GM12891 (cell line): ENCODE results near the gene OR8B2.
"Not testable (repeated sequence)": the region's sequence is repeated elsewhere in the genome, so short reads cannot be mapped to it uniquely, and the experiment has no call there.

ENCODE experiments used
- DNase-seq: peaks from one replicate; pipeline ENCODE4 v3.0.0; 2011; ENCODE audit warnings: low spot score; ENCODE audit not compliant: insufficient read length
- FAIRE-seq: peaks from 2 replicates; lab custom pipeline; 2011; peaks lifted over from hg19 to GRCh38; lab: Jason Lieb, UNC
- PAX5 ChIP-seq: IDR thresholded peaks from 2 replicates; pipeline ENCODE4 v1.6.1; 2011; ENCODE audit warnings: low read length, moderate library complexity, mild to moderate bottlenecking; ENCODE audit not compliant: insufficient read depth, severe bottlenecking
- POLR2A ChIP-seq: IDR thresholded peaks from 2 replicates; pipeline ENCODE4 v1.6.1; 2011; ENCODE audit warnings: low read depth, low read length, control low read depth
- POLR2AphosphoS5 ChIP-seq: IDR thresholded peaks from 2 replicates; pipeline ENCODE4 v1.6.1; 2011; ENCODE audit warnings: low read depth, low read length, control low read depth
- POU2F2 ChIP-seq: IDR thresholded peaks from 2 replicates; pipeline ENCODE4 v1.6.1; 2011; ENCODE audit warnings: low read depth, mild to moderate bottlenecking, control low read depth, low read length, moderate library complexity
- SPI1 ChIP-seq: IDR thresholded peaks from 2 replicates; pipeline ENCODE4 v1.6.1; 2011; ENCODE audit warnings: low read depth, low read length, control low read depth
- TAF1 ChIP-seq: IDR thresholded peaks from 2 replicates; pipeline ENCODE4 v1.6.1; 2011; ENCODE audit warnings: low read depth, low read length, control low read depth

OR8B2 gene

DNA sequence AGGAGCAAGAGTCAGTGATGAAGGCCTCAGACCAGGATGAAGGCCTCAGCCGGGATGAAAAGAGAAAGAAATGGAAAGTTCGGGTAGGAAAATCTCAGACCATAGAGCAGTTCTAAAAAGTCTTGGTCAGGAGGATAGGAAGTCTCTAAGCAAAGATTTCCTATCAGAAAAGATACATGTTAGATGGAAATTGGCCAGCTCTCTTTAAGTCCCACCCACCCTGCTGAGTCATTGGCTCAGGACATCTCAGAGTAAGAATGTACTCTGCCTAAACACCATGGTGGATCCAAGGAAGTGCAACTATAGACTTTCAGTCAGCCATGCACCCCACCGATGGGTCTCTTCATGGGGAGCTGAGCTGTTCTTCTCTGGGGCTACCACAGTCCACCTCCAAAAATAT, 10.1 kb upstream of the OR8B2 start:
- FAIRE-seq: no peak

GRCh38 chr11:124382857-124383256, 1.4 kb downstream of the OR8B2 start:
- FAIRE-seq, DNase-seq: not testable (repeated sequence)

More for the DNA sequence above, 10.1 kb upstream of the OR8B2 start:
- TF ChIP-seq POLR2A (no peak), TAF1 (no peak), POU2F2 (no peak), PAX5 (no peak), POLR2AphosphoS5 (no peak), SPI1 (no peak)
- DNase-seq: no peak

GRCh38 chr11:124380585-124380984, 3.7 kb downstream of the OR8B2 start:
- no peak for TF ChIP-seq TAF1
- TF ChIP-seq POLR2AphosphoS5: no peak
- no peak for TF ChIP-seq POLR2A
- TF ChIP-seq PAX5: no peak
- TF ChIP-seq POU2F2: no peak
- TF ChIP-seq SPI1: no peak
- FAIRE-seq (no peak), DNase-seq (no peak)

DNA sequence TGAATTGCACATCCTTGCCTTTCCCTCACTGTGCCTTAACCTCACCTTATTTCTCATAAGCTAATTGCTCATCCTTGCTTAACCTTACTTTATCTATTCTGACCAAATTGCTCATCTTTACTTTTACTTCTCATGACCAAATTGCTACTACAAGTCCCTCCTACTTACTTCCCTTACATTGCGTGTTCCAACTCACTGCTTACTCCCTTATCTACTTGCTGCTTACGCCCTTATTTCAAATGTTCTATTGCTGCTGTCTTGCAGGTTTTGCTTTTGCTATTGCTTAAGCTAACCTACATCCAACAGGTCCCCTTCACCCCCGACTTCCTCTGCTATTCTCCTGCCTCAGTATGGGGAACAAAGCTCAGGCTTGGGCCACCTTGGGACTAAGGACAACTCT, 8.0 kb downstream of the OR8B2 start:
- no peak for FAIRE-seq
- TF ChIP-seq POLR2A (no peak), POU2F2 (no peak), POLR2AphosphoS5 (no peak), SPI1 (no peak), PAX5 (no peak), TAF1 (no peak)
- DNase-seq: no peak

- DNase-seq: no peak
- FAIRE-seq: no peak
- TF ChIP-seq POLR2A: no peak
- TF ChIP-seq SPI1: no peak
- TF ChIP-seq PAX5: no peak
- no peak for TF ChIP-seq TAF1
Measured at GRCh38 chr11:124359566-124359965, 24.7 kb downstream of the OR8B2 start.

- FAIRE-seq (no peak), DNase-seq (no peak)
- TF ChIP-seq POLR2AphosphoS5: no peak
- TF ChIP-seq TAF1: no peak
- TF ChIP-seq POU2F2: no peak
- no peak for TF ChIP-seq SPI1
- no peak for TF ChIP-seq PAX5
- no peak for TF ChIP-seq POLR2A
Measured at GRCh38 chr11:124346311-124346955, 37.9 kb downstream of the OR8B2 start.

GRCh38 chr11:124344346-124344745, 40.0 kb downstream of the OR8B2 start:
- no peak for FAIRE-seq
- TF ChIP-seq POLR2A (no peak), PAX5 (no peak), POLR2AphosphoS5 (no peak), SPI1 (no peak), TAF1 (no peak), POU2F2 (no peak)
- no peak for DNase-seq

GRCh38 chr11:124340142-124340447, 44.2 kb downstream of the OR8B2 start:
- no peak for TF ChIP-seq POU2F2
- no peak for TF ChIP-seq POLR2A
- no peak for TF ChIP-seq POLR2AphosphoS5
- no peak for TF ChIP-seq TAF1
- FAIRE-seq (no peak), DNase-seq (no peak)

DNA sequence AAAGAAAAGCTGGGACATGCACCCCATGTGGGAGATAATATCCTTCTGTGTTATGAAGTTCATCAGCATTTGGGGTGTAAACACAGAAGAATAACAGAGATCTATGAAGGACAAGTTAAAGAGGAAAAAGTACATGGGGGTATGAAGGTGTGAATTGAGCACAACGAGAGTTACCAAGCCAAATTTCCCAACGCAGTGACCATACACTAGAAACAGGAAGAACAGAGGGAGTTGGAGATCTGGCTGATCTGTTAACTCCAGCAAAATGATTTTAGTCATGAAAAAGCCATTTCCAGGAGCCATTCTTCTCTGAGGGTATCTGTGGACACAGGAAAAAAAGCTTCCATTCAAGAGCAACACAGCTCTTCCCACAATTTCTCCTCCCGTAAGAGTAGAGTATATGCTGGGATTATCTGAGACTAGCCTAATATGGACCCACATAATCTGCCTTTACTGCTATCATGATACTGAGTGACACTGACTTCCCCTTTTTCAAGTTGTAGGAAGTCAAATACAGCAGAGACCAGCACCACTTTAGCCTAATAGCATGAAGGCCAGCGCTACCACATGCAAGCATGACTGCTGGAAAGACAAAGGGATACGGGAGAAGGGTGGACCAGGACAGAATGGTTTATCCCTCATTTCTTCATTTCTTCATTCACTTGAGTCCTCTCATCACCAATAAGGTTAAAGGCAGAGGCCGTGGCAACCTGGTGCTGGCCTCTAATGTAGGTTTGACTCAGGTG, 44.7 kb downstream of the OR8B2 start:
- TF ChIP-seq TAF1 (no peak), PAX5 (no peak), SPI1 (no peak), POLR2A (no peak), POU2F2 (no peak), POLR2AphosphoS5 (no peak)
- no peak for DNase-seq
- no peak for FAIRE-seq
